Measurements from ENCODE around the gene ZNF709.

The ZNF709 gene

GRCh38 chr19:12484371-12485051, at the start of gene ZNF709:
TSS of gene ZNF709 (minus strand) at chr19:12484816. CDS start at chr19:12484657, 159 bp downstream.
- Histone ChIP-seq H3K9ac (ENCODE audit: insufficient read length) (peak within 1 kb of the TSS; percentile 77), H3K36me3 (ENCODE audit: insufficient read depth, low read length) (no peaks in the 10 kb centered on the region), H3K4me3 (peak within 1 kb of the TSS; percentile 91), H3K9me3 (ENCODE audit: low read depth, low read length) (no peaks in the 10 kb centered on the region), H3K27ac (no peak within 1 kb of the TSS)
- DNase-seq (ENCODE audit: low read depth, low spot score) = peak; percentile 58
- TF ChIP-seq POLR2AphosphoS5 (IDR thresholded peaks at IDR 0.05; ENCODE audit: borderline replicate concordance, low read depth, low read length) (peak; percentile 91), EZH2 (IDR thresholded peaks at IDR 0.05) (no peak)

DNA sequence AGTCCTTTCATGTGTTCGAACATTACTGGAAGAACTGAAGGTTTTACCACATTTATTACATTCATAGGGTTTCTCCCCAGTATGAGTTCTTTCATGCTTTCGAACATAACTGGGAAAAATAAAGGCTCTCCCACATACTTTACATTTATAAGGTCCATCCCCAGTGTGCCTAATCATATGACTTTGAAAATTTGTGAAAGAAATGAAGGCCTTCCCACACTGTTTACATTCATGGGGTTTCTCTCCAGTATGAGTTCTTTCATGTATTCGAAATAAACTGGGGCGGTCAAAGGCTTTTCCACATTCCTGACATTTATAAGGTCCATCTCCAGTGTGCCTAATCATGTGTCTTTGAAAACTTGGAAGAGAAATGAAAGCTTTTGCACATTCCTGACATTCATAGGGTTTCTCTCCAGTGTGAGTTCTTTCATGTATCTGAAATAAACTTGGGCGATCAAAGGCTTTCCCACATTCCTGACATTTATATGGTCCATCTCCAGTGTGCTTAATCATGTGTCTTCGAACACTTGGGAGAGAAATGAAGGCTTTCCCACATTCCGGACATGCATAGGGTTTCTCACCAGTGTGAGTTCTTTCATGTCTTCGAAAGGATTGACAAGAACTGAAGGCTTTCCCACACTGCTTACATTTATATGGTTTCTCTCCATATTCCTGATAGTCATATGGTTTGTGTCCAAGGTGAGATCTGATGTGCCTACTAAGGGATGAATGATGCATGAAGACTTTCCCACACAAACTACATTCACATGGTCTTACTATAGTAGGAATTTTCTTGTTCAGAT, 42.6 kb upstream of the ZNF709 start:
- no peak overlapping the region for H3K9ac ChIP-seq (ENCODE audit: insufficient read length)
- peaks cover 36% of the 10 kb centered on the region for H3K36me3 ChIP-seq (ENCODE audit: insufficient read depth, low read length)
- no peak overlapping the region for H3K4me3 ChIP-seq
- H3K9me3 ChIP-seq (ENCODE audit: low read depth, low read length) = peaks cover 50% of the 10 kb centered on the region
- no peak for TF ChIP-seq FOXP2 (optimal IDR thresholded peaks at IDR 0.05; ENCODE audit: control extremely low read depth, extremely low read length, insufficient read depth)
- no peak for TF ChIP-seq POLR2AphosphoS5 (IDR thresholded peaks at IDR 0.05; ENCODE audit: borderline replicate concordance, low read depth, low read length)
- no peak for TF ChIP-seq EZH2 (IDR thresholded peaks at IDR 0.05)
- DNase-seq (ENCODE audit: low read depth, low spot score) = no peak
- H3K27ac ChIP-seq = no peak overlapping the region

GRCh38 chr19:12526542-12526941, 41.9 kb upstream of the ZNF709 start:
- Histone ChIP-seq H3K9ac (ENCODE audit: insufficient read length) (no peak overlapping the region), H3K9me3 (ENCODE audit: low read depth, low read length) (peaks cover 50% of the 10 kb centered on the region), H3K27ac (no peak overlapping the region), H3K36me3 (ENCODE audit: insufficient read depth, low read length) (peaks cover 36% of the 10 kb centered on the region), H3K4me3 (no peak overlapping the region)
- DNase-seq (ENCODE audit: low read depth, low spot score) = no peak
- TF ChIP-seq EZH2 (IDR thresholded peaks at IDR 0.05) (no peak), POLR2AphosphoS5 (IDR thresholded peaks at IDR 0.05; ENCODE audit: borderline replicate concordance, low read depth, low read length) (no peak)

DNA sequence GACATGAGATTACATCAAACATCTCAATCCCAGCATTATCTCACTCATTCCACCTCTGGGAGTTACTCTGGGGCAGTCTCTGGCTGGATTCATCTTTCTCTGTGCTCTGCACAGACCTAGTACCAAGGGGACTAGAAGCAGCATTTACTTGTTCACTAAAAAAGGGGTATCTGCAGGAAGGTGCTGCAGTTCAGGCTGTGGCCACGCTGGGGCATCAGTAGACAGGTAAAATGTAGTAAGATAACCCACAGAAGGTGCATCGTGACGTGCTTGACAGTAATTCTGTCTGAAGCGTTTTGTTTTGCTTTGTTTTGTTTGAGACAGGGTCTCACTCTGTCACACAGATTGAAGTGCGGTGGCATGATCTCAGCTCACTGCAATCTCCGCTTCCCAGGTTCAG, 37.4 kb upstream of the ZNF709 start:
- Histone ChIP-seq H3K4me3 (no peak overlapping the region), H3K36me3 (ENCODE audit: insufficient read depth, low read length) (peaks cover 19% of the 10 kb centered on the region), H3K27ac (no peak overlapping the region), H3K9me3 (ENCODE audit: low read depth, low read length) (peaks cover 27% of the 10 kb centered on the region), H3K9ac (ENCODE audit: insufficient read length) (no peak overlapping the region)
- no peak for TF ChIP-seq EZH2 (IDR thresholded peaks at IDR 0.05)
- no peak for DNase-seq (ENCODE audit: low read depth, low spot score)

- no peak for TF ChIP-seq FOXP2 (optimal IDR thresholded peaks at IDR 0.05; ENCODE audit: control extremely low read depth, extremely low read length, insufficient read depth)
- no peak for TF ChIP-seq POLR2AphosphoS5 (IDR thresholded peaks at IDR 0.05; ENCODE audit: borderline replicate concordance, low read depth, low read length)
- TF ChIP-seq EZH2 (IDR thresholded peaks at IDR 0.05) = no peak
- H3K9me3 ChIP-seq (ENCODE audit: low read depth, low read length) = no peaks in the 10 kb centered on the region
These were observed 29.0 kb upstream of the ZNF709 start for GRCh38 chr19:12513531-12514061.

DNA sequence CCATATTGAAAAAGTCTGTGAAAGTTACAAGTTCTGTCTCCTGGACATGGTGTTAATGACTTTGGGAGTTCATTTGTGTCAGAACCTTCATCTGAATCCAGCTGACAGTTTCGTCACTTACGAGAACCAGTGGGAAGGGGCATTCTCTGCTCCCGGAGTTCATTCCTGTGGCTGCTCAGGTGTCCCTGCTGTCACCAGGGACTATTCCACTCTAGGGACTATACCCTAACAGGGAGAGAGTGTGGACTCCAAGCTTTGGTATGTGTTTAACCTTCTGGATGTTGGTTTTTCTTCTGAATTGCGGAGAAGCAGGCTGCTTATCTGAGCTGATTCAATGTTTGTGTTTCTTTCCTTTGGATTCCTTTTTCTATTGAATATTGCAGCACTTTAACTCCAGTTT, 12.4 kb upstream of the ZNF709 start:
- no peak for DNase-seq (ENCODE audit: low read depth, low spot score)
- no peak overlapping the region for H3K9ac ChIP-seq (ENCODE audit: insufficient read length)
- H3K27ac ChIP-seq = no peak overlapping the region
- no peak overlapping the region for H3K4me3 ChIP-seq
- H3K9me3 ChIP-seq (ENCODE audit: low read depth, low read length) = no peaks in the 10 kb centered on the region
- no peaks in the 10 kb centered on the region for H3K36me3 ChIP-seq (ENCODE audit: insufficient read depth, low read length)
- TF ChIP-seq POLR2AphosphoS5 (IDR thresholded peaks at IDR 0.05; ENCODE audit: borderline replicate concordance, low read depth, low read length) (no peak), FOXP2 (optimal IDR thresholded peaks at IDR 0.05; ENCODE audit: control extremely low read depth, extremely low read length, insufficient read depth) (no peak), EZH2 (IDR thresholded peaks at IDR 0.05) (no peak)

More at GRCh38 chr19:12513531-12514061, 29.0 kb upstream of the ZNF709 start:
- H3K9ac ChIP-seq (ENCODE audit: insufficient read length) = no peak overlapping the region
- H3K4me3 ChIP-seq = no peak overlapping the region
- DNase-seq (ENCODE audit: low read depth, low spot score) = no peak
- no peak overlapping the region for H3K27ac ChIP-seq
- H3K36me3 ChIP-seq (ENCODE audit: insufficient read depth, low read length) = no peaks in the 10 kb centered on the region

DNA sequence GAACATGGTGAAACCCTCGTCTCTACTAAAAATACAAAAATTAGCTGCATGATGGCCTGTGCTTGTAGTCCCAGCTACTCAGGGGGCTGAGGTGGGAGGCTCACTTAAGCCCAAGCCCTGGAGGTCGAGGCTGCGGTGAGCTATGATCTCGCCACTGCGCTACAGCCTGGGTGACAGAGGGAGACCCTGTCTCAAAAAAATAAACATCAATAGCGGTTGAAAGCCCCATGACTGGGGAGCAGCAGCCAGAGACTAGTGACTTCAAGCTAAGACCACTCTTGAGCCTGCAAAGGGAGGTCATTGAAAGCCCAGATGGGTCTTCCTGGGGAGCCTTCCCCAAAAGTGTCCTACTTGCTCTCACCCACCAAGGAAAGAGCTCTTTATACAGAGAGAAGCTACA, 11.9 kb upstream of the ZNF709 start:
- H3K4me3 ChIP-seq = no peak overlapping the region
- no peak overlapping the region for H3K27ac ChIP-seq
- no peaks in the 10 kb centered on the region for H3K9me3 ChIP-seq (ENCODE audit: low read depth, low read length)
- no peak for DNase-seq (ENCODE audit: low read depth, low spot score)
- TF ChIP-seq EZH2 (IDR thresholded peaks at IDR 0.05) = no peak
- no peak for TF ChIP-seq POLR2AphosphoS5 (IDR thresholded peaks at IDR 0.05; ENCODE audit: borderline replicate concordance, low read depth, low read length)
- TF ChIP-seq FOXP2 (optimal IDR thresholded peaks at IDR 0.05; ENCODE audit: control extremely low read depth, extremely low read length, insufficient read depth) = no peak
- H3K9ac ChIP-seq (ENCODE audit: insufficient read length) = no peak overlapping the region
- no peaks in the 10 kb centered on the region for H3K36me3 ChIP-seq (ENCODE audit: insufficient read depth, low read length)

- no peak overlapping the region for H3K27ac ChIP-seq
- H3K36me3 ChIP-seq (ENCODE audit: insufficient read depth, low read length) = no peaks in the 10 kb centered on the region
- no peak overlapping the region for H3K4me3 ChIP-seq
- TF ChIP-seq EZH2 (IDR thresholded peaks at IDR 0.05) = no peak
- TF ChIP-seq POLR2AphosphoS5 (IDR thresholded peaks at IDR 0.05; ENCODE audit: borderline replicate concordance, low read depth, low read length) = peak; percentile 69
- DNase-seq (ENCODE audit: low read depth, low spot score) = no peak
- H3K9me3 ChIP-seq (ENCODE audit: low read depth, low read length) = no peaks in the 10 kb centered on the region
- no peak overlapping the region for H3K9ac ChIP-seq (ENCODE audit: insufficient read length)
These were observed 10.6 kb upstream of the ZNF709 start for GRCh38 chr19:12495002-12495802.
